Measurements from ENCODE around the gene TBC1D19.

Gene TBC1D19

GRCh38 chr4:26700110-26700509 is 116.2 kb downstream of the TBC1D19 start:
- ATAC-seq: no peak
- TF ChIP-seq POU6F1 (CRISPR knock-in tag; IDR thresholded peaks at IDR 0.05; ENCODE audit: borderline replicate concordance, low read depth): no peak
- TF ChIP-seq ISL1 (CRISPR knock-in tag; IDR thresholded peaks at IDR 0.05): no peak
- no peak for TF ChIP-seq PPARA (CRISPR knock-in tag; IDR thresholded peaks at IDR 0.05; ENCODE audit: borderline replicate concordance)

DNA sequence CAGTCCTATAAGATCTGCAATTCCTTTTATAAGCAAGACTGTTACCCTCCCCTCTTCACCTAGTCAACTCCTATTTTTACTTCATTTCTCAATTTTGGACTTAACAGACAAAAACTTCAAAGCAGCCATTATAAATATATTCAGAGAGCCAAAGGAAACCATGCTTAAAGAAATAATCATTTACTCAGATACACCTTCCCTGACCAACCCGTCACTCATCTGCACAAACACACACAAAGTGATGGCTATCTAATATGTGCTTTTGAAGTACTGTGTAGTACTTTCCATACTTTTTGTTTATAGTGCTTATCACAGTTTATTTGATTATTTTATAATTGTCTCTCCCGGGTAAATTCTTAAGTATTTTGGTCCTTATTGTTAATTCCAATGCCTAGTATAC is 117.2 kb downstream of the TBC1D19 start:
- no peak for ATAC-seq
- no peak for TF ChIP-seq CSDC2 (CRISPR knock-in tag; IDR thresholded peaks at IDR 0.05)
- TF ChIP-seq PATZ1 (CRISPR knock-in tag; IDR thresholded peaks at IDR 0.05; ENCODE audit: borderline replicate concordance): no peak
- no peak for TF ChIP-seq OSR1 (CRISPR knock-in tag; IDR thresholded peaks at IDR 0.05)
- TF ChIP-seq ZNF70 (CRISPR knock-in tag; IDR thresholded peaks at IDR 0.05): no peak
- TF ChIP-seq ZNF8 (CRISPR knock-in tag; IDR thresholded peaks at IDR 0.05): no peak
- TF ChIP-seq TCF4 (CRISPR knock-in tag; IDR thresholded peaks at IDR 0.05; ENCODE audit: borderline replicate concordance): no peak

DNA sequence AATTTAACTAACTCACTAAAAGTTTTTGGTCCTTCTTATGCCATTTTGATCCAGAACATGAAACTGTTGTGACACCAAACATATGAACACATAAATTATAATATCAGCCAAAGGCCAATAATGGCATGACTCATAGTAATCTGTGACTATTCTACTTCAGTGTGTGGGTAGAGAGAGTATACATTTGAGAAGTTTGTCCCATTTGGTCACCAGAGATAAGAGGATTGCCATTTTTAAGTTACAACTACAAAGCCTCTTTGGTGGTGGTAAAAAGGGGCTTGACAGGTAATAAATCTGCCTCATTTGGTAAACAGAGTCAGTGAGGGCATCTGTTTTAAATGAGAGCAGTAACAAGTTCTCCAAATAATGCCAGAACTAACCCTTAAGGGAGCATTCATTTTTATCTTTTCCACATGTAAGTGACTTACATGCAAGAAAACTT is 117.9 kb downstream of the TBC1D19 start:
- TF ChIP-seq, protein P1, sequence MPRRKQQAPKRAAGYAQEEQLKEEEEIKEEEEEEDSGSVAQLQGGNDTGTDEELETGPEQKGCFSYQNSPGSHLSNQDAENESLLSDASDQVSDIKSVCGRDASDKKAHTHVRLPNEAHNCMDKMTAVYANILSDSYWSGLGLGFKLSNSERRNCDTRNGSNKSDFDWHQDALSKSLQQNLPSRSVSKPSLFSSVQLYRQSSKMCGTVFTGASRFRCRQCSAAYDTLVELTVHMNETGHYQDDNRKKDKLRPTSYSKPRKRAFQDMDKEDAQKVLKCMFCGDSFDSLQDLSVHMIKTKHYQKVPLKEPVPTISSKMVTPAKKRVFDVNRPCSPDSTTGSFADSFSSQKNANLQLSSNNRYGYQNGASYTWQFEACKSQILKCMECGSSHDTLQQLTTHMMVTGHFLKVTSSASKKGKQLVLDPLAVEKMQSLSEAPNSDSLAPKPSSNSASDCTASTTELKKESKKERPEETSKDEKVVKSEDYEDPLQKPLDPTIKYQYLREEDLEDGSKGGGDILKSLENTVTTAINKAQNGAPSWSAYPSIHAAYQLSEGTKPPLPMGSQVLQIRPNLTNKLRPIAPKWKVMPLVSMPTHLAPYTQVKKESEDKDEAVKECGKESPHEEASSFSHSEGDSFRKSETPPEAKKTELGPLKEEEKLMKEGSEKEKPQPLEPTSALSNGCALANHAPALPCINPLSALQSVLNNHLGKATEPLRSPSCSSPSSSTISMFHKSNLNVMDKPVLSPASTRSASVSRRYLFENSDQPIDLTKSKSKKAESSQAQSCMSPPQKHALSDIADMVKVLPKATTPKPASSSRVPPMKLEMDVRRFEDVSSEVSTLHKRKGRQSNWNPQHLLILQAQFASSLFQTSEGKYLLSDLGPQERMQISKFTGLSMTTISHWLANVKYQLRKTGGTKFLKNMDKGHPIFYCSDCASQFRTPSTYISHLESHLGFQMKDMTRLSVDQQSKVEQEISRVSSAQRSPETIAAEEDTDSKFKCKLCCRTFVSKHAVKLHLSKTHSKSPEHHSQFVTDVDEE (CRISPR knock-in tag; IDR thresholded peaks at IDR 0.05): no peak
- TF ChIP-seq PPARA (CRISPR knock-in tag; IDR thresholded peaks at IDR 0.05; ENCODE audit: borderline replicate concordance): no peak
- TF ChIP-seq GLIS3 (CRISPR knock-in tag; IDR thresholded peaks at IDR 0.05): no peak
- no peak for TF ChIP-seq POU6F1 (CRISPR knock-in tag; IDR thresholded peaks at IDR 0.05; ENCODE audit: borderline replicate concordance, low read depth)
- TF ChIP-seq PATZ1 (CRISPR knock-in tag; IDR thresholded peaks at IDR 0.05; ENCODE audit: borderline replicate concordance): no peak
- peak; percentile 38; the same call in 1 of the 2 replicates for TF ChIP-seq ISL1 (CRISPR knock-in tag; IDR thresholded peaks at IDR 0.05)
- TF ChIP-seq ARNTL (CRISPR knock-in tag; IDR thresholded peaks at IDR 0.05; ENCODE audit: borderline replicate concordance, low read depth): no peak
- no peak for ATAC-seq

- ATAC-seq: no peak
- TF ChIP-seq POU6F1 (CRISPR knock-in tag; IDR thresholded peaks at IDR 0.05; ENCODE audit: borderline replicate concordance, low read depth) (no peak), ZNF70 (CRISPR knock-in tag; IDR thresholded peaks at IDR 0.05) (no peak), CSDC2 (CRISPR knock-in tag; IDR thresholded peaks at IDR 0.05) (no peak), RARB (CRISPR knock-in tag; IDR thresholded peaks at IDR 0.05) (no peak), ZNF565 (CRISPR knock-in tag; conservative IDR thresholded peaks at IDR 0.05; ENCODE audit: low read depth) (no peak), ZNF8 (CRISPR knock-in tag; IDR thresholded peaks at IDR 0.05) (no peak), TCF4 (CRISPR knock-in tag; IDR thresholded peaks at IDR 0.05; ENCODE audit: borderline replicate concordance) (no peak), PATZ1 (CRISPR knock-in tag; IDR thresholded peaks at IDR 0.05; ENCODE audit: borderline replicate concordance) (no peak), TOX (CRISPR knock-in tag; IDR thresholded peaks at IDR 0.05; ENCODE audit: borderline replicate concordance) (no peak), ZFP3 (CRISPR knock-in tag; IDR thresholded peaks at IDR 0.05) (no peak), GLIS3 (CRISPR knock-in tag; IDR thresholded peaks at IDR 0.05) (no peak), ZFP30 (CRISPR knock-in tag; IDR thresholded peaks at IDR 0.05) (no peak)
- TF ChIP-seq, protein P2, sequence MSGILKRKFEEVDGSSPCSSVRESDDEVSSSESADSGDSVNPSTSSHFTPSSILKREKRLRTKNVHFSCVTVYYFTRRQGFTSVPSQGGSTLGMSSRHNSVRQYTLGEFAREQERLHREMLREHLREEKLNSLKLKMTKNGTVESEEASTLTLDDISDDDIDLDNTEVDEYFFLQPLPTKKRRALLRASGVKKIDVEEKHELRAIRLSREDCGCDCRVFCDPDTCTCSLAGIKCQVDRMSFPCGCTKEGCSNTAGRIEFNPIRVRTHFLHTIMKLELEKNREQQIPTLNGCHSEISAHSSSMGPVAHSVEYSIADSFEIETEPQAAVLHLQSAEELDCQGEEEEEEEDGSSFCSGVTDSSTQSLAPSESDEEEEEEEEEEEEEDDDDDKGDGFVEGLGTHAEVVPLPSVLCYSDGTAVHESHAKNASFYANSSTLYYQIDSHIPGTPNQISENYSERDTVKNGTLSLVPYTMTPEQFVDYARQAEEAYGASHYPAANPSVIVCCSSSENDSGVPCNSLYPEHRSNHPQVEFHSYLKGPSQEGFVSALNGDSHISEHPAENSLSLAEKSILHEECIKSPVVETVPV (CRISPR knock-in tag; IDR thresholded peaks at IDR 0.05): no peak
Observed at GRCh38 chr4:26707342-26707741, 123.5 kb downstream of the TBC1D19 start.
